SK-N-SH (cell line): ENCODE data around the gene BCL6. TPM values are rescaled to one million over a fixed set of nuclear protein-coding genes. Genes with fewer than 3 reads are reported as not detected.
A peak's percentile ranks its signal among the peaks of the same experiment; 100 is the strongest.

Source experiments
- CTCF ChIA-PET: fragments of 300-600, 350-600 bp; formaldehyde crosslinking; extraction: SDS; loops from one replicate; lab custom pipeline; 2021; lab: Yijun Ruan, JAX
- POLR2A ChIA-PET: fragments of 350-600 bp; sonication (Branson Sonifier 250); formaldehyde crosslinking; extraction: SDS; loops from one replicate; lab custom pipeline; 2020; ENCODE audit warnings: antibody characterized with exemption, inconsistent platforms; lab: Yijun Ruan, JAX
- DNase-seq: peaks from one replicate; pipeline ENCODE4 v3.0.0; 2012
- H2AFZ ChIP-seq: fragments of 200-600 bp; sonication (generic); 2 replicates; pipeline ENCODE4 v1.8.1; 2016; ENCODE audit warnings: antibody characterized with exemption, mild to moderate bottlenecking, low read depth
- H3F3A ChIP-seq: fragments of 200-600 bp; sonication (generic); replicated peaks from 2 replicates; pipeline ENCODE3; 2016; ENCODE audit warnings: antibody characterized with exemption, mild to moderate bottlenecking; ENCODE audit not compliant: insufficient read depth
- H3K27ac ChIP-seq, 2 experiments: fragments of 200-500 bp in 1 of 2; fragments of 200-600 bp in 1 of 2; sonication (Bioruptor generic) in 1 of 2; sonication (generic), shearing (Covaris generic) in 1 of 2; 2 replicates each; pipeline versions ENCODE4 v1.5.1 to v1.6.1; 2014 to 2016; ENCODE audit warnings: low read depth in 2 of 2, inconsistent platforms in 1 of 2, low read length in 1 of 2, mild to moderate bottlenecking in 1 of 2, mixed read lengths in 1 of 2
- H3K27me3 ChIP-seq: fragments of 200-600 bp; sonication (generic), shearing (Covaris generic); 2 replicates; pipeline ENCODE4 v1.6.1; 2016; ENCODE audit warnings: mixed run types; ENCODE audit not compliant: insufficient read depth
- H3K36me3 ChIP-seq, 2 experiments: fragments of 200-500 bp in 1 of 2; fragments of 200-600 bp in 1 of 2; sonication (Bioruptor generic) in 1 of 2; sonication (generic) in 1 of 2; replicated peaks in 1 of 2; 2 replicates each; pipeline versions ENCODE3 to v1.5.1; 2014 to 2016; ENCODE audit warnings: low read length in 1 of 2, mild to moderate bottlenecking in 1 of 2; ENCODE audit not compliant: insufficient read depth in 2 of 2, control insufficient read depth in 1 of 2
- H3K4me1 ChIP-seq, 2 experiments: fragments of 200-500 bp in 1 of 2; fragments of 200-600 bp in 1 of 2; sonication (Bioruptor generic) in 1 of 2; sonication (generic), shearing (Covaris generic) in 1 of 2; 2 replicates each; pipeline versions ENCODE4 v1.5.1 to v1.6.1; 2014 to 2016; ENCODE audit warnings: low read depth in 1 of 2, low read length in 1 of 2, mixed run types in 1 of 2; ENCODE audit not compliant: insufficient read depth in 2 of 2, control insufficient read depth in 1 of 2
- H3K4me2 ChIP-seq: fragments of 200-600 bp; sonication (generic), shearing (Covaris generic); 2 replicates; pipeline ENCODE4 v1.6.1; 2017; ENCODE audit warnings: mixed run types
- H3K4me3 ChIP-seq, 2 experiments: fragments of 200-500 bp in 1 of 2; fragments of 200-600 bp in 1 of 2; sonication (Bioruptor generic) in 1 of 2; sonication (generic), shearing (Covaris generic) in 1 of 2; 2 replicates each; pipeline versions ENCODE4 v1.5.1 to v1.8.1; 2014 to 2016; ENCODE audit warnings: low read depth in 2 of 2, inconsistent platforms in 1 of 2, low read length in 1 of 2, mild to moderate bottlenecking in 1 of 2, mixed read lengths in 1 of 2, moderate library complexity in 1 of 2
- H3K79me2 ChIP-seq: fragments of 200-600 bp; sonication (generic); 2 replicates; pipeline ENCODE4 v1.8.1; 2017; ENCODE audit warnings: mild to moderate bottlenecking; ENCODE audit not compliant: insufficient read depth
- H3K9ac ChIP-seq: fragments of 200-600 bp; sonication (generic); 2 replicates; pipeline ENCODE4 v1.6.1; 2017; ENCODE audit warnings: mixed run types
- H3K9me2 ChIP-seq: fragments of 200-600 bp; sonication (generic); 2 replicates; pipeline ENCODE4 v1.6.1; 2017; ENCODE audit warnings: mixed run types
- H3K9me3 ChIP-seq: fragments of 200-600 bp; sonication (generic); 2 replicates; pipeline ENCODE4 v1.6.1; 2017; ENCODE audit warnings: mixed run types, mild to moderate bottlenecking, moderate library complexity
- H4K20me1 ChIP-seq: fragments of 200-600 bp; sonication (generic); 2 replicates; pipeline ENCODE4 v1.6.1; 2017; ENCODE audit warnings: mild to moderate bottlenecking, mixed run types; ENCODE audit not compliant: insufficient read depth
- ELF1 ChIP-seq: IDR thresholded peaks from 2 replicates; pipeline ENCODE4 v1.4.0; 2012
- EP300 ChIP-seq, 2 experiments: IDR thresholded peaks; 2 replicates each; pipeline versions ENCODE4 v1.4.0 to v1.6.1; 2012; ENCODE audit warnings: borderline replicate concordance in 1 of 2, low read depth in 1 of 2, low read length in 1 of 2
- EZH2phosphoT487 ChIP-seq: fragments of 200-600 bp; sonication (generic); IDR thresholded peaks from 2 replicates; pipeline ENCODE4 v1.6.1; 2017; ENCODE audit warnings: low read depth, mixed run types, mild to moderate bottlenecking, antibody characterized with exemption, moderate library complexity, borderline replicate concordance
- FOSL2 ChIP-seq: IDR thresholded peaks from 2 replicates; pipeline ENCODE4 v1.4.0; 2012; ENCODE audit warnings: low read depth, mild to moderate bottlenecking, moderate library complexity, borderline replicate concordance
- FOXJ3 ChIP-seq: sonication (generic); formaldehyde crosslinking; IDR thresholded peaks from 2 replicates; pipeline ENCODE4 v1.5.1; 2020; ENCODE audit warnings: mild to moderate bottlenecking, missing genetic modification reagents
- GABPA ChIP-seq: IDR thresholded peaks from 2 replicates; pipeline ENCODE4 v1.4.0; 2012; ENCODE audit warnings: low read depth, mild to moderate bottlenecking
- GATA2 ChIP-seq: sonication (generic); formaldehyde crosslinking; IDR thresholded peaks from 2 replicates; pipeline ENCODE4 v1.5.0; 2020; ENCODE audit warnings: mild to moderate bottlenecking, missing genetic modification reagents
- IRF3 ChIP-seq: fragments of 150-350 bp; IDR thresholded peaks from 2 replicates; pipeline ENCODE4 v1.6.1; 2016; ENCODE audit warnings: mild to moderate bottlenecking, low read depth, low read length
- JUND ChIP-seq: IDR thresholded peaks from 2 replicates; pipeline ENCODE4 v1.4.0; 2012
- MAX ChIP-seq: IDR thresholded peaks from 2 replicates; pipeline ENCODE4 v1.4.0; 2012; ENCODE audit warnings: low read depth
- MXI1 ChIP-seq: IDR thresholded peaks from 2 replicates; pipeline ENCODE4 v1.6.1; 2012; ENCODE audit warnings: mild to moderate bottlenecking, low read depth, low read length, improper control_type of control experiment
- NFIC ChIP-seq: IDR thresholded peaks from 2 replicates; pipeline ENCODE4 v1.4.0; 2012; ENCODE audit warnings: borderline replicate concordance
- NRF1 ChIP-seq: IDR thresholded peaks from 2 replicates; pipeline ENCODE4 v1.6.1; 2012; ENCODE audit warnings: low read depth, mild to moderate bottlenecking, low read length
- PBX3 ChIP-seq: IDR thresholded peaks from 2 replicates; pipeline ENCODE4; 2012
- RAD21 ChIP-seq: IDR thresholded peaks from 2 replicates; pipeline ENCODE4 v1.6.1; 2012; ENCODE audit warnings: mild to moderate bottlenecking, low read length
- RCOR1 ChIP-seq: fragments of 150-350 bp; IDR thresholded peaks from 2 replicates; pipeline ENCODE4 v1.6.1; 2017; ENCODE audit warnings: antibody characterized with exemption, low read length
- REST ChIP-seq: IDR thresholded peaks from 2 replicates; pipeline ENCODE4 v1.6.1; 2012; ENCODE audit warnings: mild to moderate bottlenecking, low read depth, low read length, moderate library complexity
- RFX5 ChIP-seq: IDR thresholded peaks from 2 replicates; pipeline ENCODE4 v1.6.1; 2012; ENCODE audit warnings: mild to moderate bottlenecking, improper control_type of control experiment, low read length
- SIN3A ChIP-seq: IDR thresholded peaks from 2 replicates; pipeline ENCODE4 v1.6.1; 2012; ENCODE audit warnings: low read depth, mild to moderate bottlenecking, low read length, moderate library complexity, borderline replicate concordance
- TAF1 ChIP-seq: IDR thresholded peaks from 2 replicates; pipeline ENCODE4 v1.6.1; 2012; ENCODE audit warnings: low read depth, mild to moderate bottlenecking, low read length, moderate library complexity, borderline replicate concordance
- TCF12 ChIP-seq: IDR thresholded peaks from 2 replicates; pipeline ENCODE4 v1.4.0; 2012
- TEAD4 ChIP-seq: IDR thresholded peaks from 2 replicates; pipeline ENCODE4 v1.4.0; 2012; ENCODE audit warnings: mild to moderate bottlenecking, borderline replicate concordance; ENCODE audit not compliant: insufficient read depth
- YY1 ChIP-seq: IDR thresholded peaks from 2 replicates; pipeline ENCODE4 v1.4.0; 2012; ENCODE audit warnings: low read depth, mild to moderate bottlenecking
- ZBTB33 ChIP-seq: IDR thresholded peaks from 2 replicates; pipeline ENCODE4 v1.4.0; 2012; ENCODE audit warnings: low read depth, borderline replicate concordance
- WGBS: methylation state at CpG from one replicate; pipeline ENCODE4 v1.1.6; 2017; ENCODE audit warnings: low lambda C conversion rate; 5-methylcytosine and 5-hydroxymethylcytosine counted together
- polyA plus RNA-seq, 3 experiments: library from polyadenylated mRNA; depleted of rRNA; stranded (reverse); fragments of >200 nt; gene quantifications; 2 replicates each; pipeline ENCODE4 v1.2.3, GENCODE V29; 2012

BCL6 gene
- 13.8 and 14.0 TPM in 2 replicates for polyA plus RNA-seq (2012; rRNA removed)
- 6.0 and 7.6 TPM in 2 replicates for polyA plus RNA-seq (2012; cell fraction: cytosol; rRNA removed)
- 71.7 and 72.8 TPM in 2 replicates for polyA plus RNA-seq (2012; cell fraction: nucleus; rRNA removed)

- H3K4me3 ChIP-seq, result peak within 1 kb of the TSS; percentile 81 to 94
- WGBS, result under 1% methylated on average over 38 of the region's 40 CpGs
- POLR2A ChIA-PET, result no interaction called here
- TF ChIP-seq EZH2phosphoT487 (no peak), TEAD4 (peak; percentile 50; the same call in 1 of the 2 replicates), IRF3 (no peak; the same call in 1 of the 2 replicates), FOSL2 (peak; percentile 14; the same call in 1 of the 2 replicates), RFX5 (no peak), TCF12 (peak; percentile 62), GABPA (no peak), MAX (peak; percentile 25), NFIC (no peak), ELF1 (peak; percentile 19; the same call in 1 of the 2 replicates), EP300 (IDR thresholded peaks at IDR 0.05; ENCODE audit: borderline replicate concordance in 1 of 2, low read depth in 1 of 2, low read length in 1 of 2) (peak in 1 of 2 experiments; percentile 71; a peak in 1 of 4 replicates), SIN3A (peak; percentile 86; the same call in 1 of the 2 replicates), RAD21 (no peak), PBX3 (peak; percentile 18), YY1 (peak; percentile 24; the same call in 1 of the 2 replicates), MXI1 (no peak), TAF1 (peak; percentile 96), FOXJ3 (CRISPR knock-in tag) (no peak), GATA2 (CRISPR knock-in tag) (no peak), ZBTB33 (0 out of 2 replicates have a peak, but pooled peaks have one; percentile 5), RCOR1 (no peak), JUND (peak; percentile 36; the same call in 1 of the 2 replicates), NRF1 (no peak), REST (peak; percentile 61; the same call in 1 of the 2 replicates)
Measured at GRCh38 chr3:187745201-187746058, at the start of gene BCL6. BCL6 (minus strand) TSS chr3:187745468; CDS start chr3:187733693, 11,775 bp downstream.

More at GRCh38 chr3:187745201-187746058, at the start of gene BCL6:
- Histone ChIP-seq H3K4me1 (peaks cover 16 to 21% of the 10 kb centered on the region in 2 experiments; a peak in 2 of 4 replicates), H3K9me3 (no peaks in the 10 kb centered on the region), H3K27ac (peak within 1 kb of the TSS; percentile 87 to 97), H3K9ac (peak within 1 kb of the TSS; percentile 93), H3K9me2 (no peaks in the 10 kb centered on the region), H2AFZ (peak within 1 kb of the TSS; percentile 75), H4K20me1 (no peaks in the 10 kb centered on the region; the same call in 1 of the 2 replicates), H3F3A (peaks cover 9% of the 10 kb centered on the region), H3K27me3 (no peaks in the 10 kb centered on the region), H3K79me2 (peaks cover 46% of the 10 kb centered on the region), H3K36me3 (no peaks in the 10 kb centered on the region), H3K4me2 (peak within 1 kb of the TSS; percentile 93)
- DNase-seq, result peak; percentile 91
- CTCF ChIA-PET, result interaction anchor here (0.6 to 1.7 kb wide), 12 partner anchors 8 to 1488 kb away, joined by 3 to 7 read pairs (median 3); no protein-coding TSS in a partner anchor
